HG03060 (cell line): ENCODE measurements around the gene AGO1.
"Not testable (repeated sequence)": the region's sequence is repeated elsewhere in the genome, so short reads cannot be mapped to it uniquely, and the experiment has no call there.

ENCODE experiments used
- ATAC-seq: cut with Tn5 transposase; IDR thresholded peaks from one replicate; pipeline ENCODE4 v1.9.1; 2021; ENCODE audit warnings: low read depth, moderate number of reproducible peaks; ENCODE audit not compliant: unreplicated experiment

The AGO1 gene

GRCh38 chr1:35964277-35964676 lies 81.3 kb downstream of the AGO1 start:
- ATAC-seq = not testable (repeated sequence)

GRCh38 chr1:35968396-35968795 lies 85.4 kb downstream of the AGO1 start:
- no peak for ATAC-seq

GRCh38 chr1:35971601-35972000 lies 88.6 kb downstream of the AGO1 start:
- no peak for ATAC-seq

GRCh38 chr1:35972631-35973030 lies 89.6 kb downstream of the AGO1 start:
- ATAC-seq = not testable (repeated sequence)

- ATAC-seq = no peak
Measured at GRCh38 chr1:35980090-35980489, 97.1 kb downstream of the AGO1 start.
